GM19463 (cell line): Measurements from ENCODE around the gene CA14.
"Not testable (repeated sequence)": the region's sequence is repeated elsewhere in the genome, so short reads cannot be mapped to it uniquely, and the experiment has no call there.

Experiments used
- ATAC-seq: cut with Tn5 transposase; IDR thresholded peaks from one replicate; pipeline ENCODE4 v1.9.1; 2021; ENCODE audit warnings: mild to moderate bottlenecking, moderate library complexity; ENCODE audit not compliant: unreplicated experiment

The CA14 gene

GRCh38 chr1:150280138-150280707 lies 22.6 kb downstream of the CA14 start:
- ATAC-seq = no peak

- no peak for ATAC-seq
Observed at GRCh38 chr1:150281221-150281757, 23.7 kb downstream of the CA14 start.

- ATAC-seq = peak; percentile 68
Observed at GRCh38 chr1:150281758-150282557, 24.4 kb downstream of the CA14 start, which contains the start of gene CIART. Gene CIART, plus strand, starts transcription at chr1:150282554. Its CDS starts 714 bp downstream, at chr1:150283268.

- ATAC-seq = no peak
Observed at GRCh38 chr1:150282558-150282958, 25.0 kb downstream of the CA14 start.

- ATAC-seq = no peak
Observed at GRCh38 chr1:150283260-150283659, 25.7 kb downstream of the CA14 start.

- no peak for ATAC-seq
Observed at GRCh38 chr1:150288382-150288781, 30.8 kb downstream of the CA14 start.

GRCh38 chr1:150288822-150289221 lies 31.2 kb downstream of the CA14 start:
- no peak for ATAC-seq

GRCh38 chr1:150293433-150294253 lies 36.1 kb downstream of the CA14 start, which contains the start of gene MRPS21:
Gene MRPS21, plus strand, starts transcription at chr1:150293861. Its CDS starts 506 bp downstream, at chr1:150294367.
- ATAC-seq = peak; percentile 98

GRCh38 chr1:150295476-150295875 lies 37.9 kb downstream of the CA14 start:
- no peak for ATAC-seq

GRCh38 chr1:150299716-150300115 lies 42.1 kb downstream of the CA14 start:
- ATAC-seq = no peak

GRCh38 chr1:150302338-150302737 lies 44.8 kb downstream of the CA14 start:
- no peak for ATAC-seq

- no peak for ATAC-seq
Observed at GRCh38 chr1:150302902-150303301, 45.3 kb downstream of the CA14 start.

GRCh38 chr1:150308585-150308984 lies 51.0 kb downstream of the CA14 start:
- ATAC-seq = not testable (repeated sequence)

- ATAC-seq = no peak
Observed at GRCh38 chr1:150309758-150310508, 52.4 kb downstream of the CA14 start.

GRCh38 chr1:150311762-150312161 lies 54.2 kb downstream of the CA14 start:
- ATAC-seq = no peak
